Neural progenitor cell (in vitro differentiated cells): ENCODE measurements around the gene TAF15. TPM values are rescaled to one million over a fixed set of nuclear protein-coding genes. Genes with fewer than 3 reads are reported as not detected.

ENCODE experiments used
- DNase-seq: peaks from one replicate; pipeline ENCODE4 v3.0.0-alpha.2; 2016; ENCODE audit warnings: low spot score
- H2AFZ ChIP-seq: fragments of 200-600 bp; sonication (generic); replicated peaks from 2 replicates; pipeline ENCODE4 v1.6.1; 2016; ENCODE audit warnings: antibody characterized with exemption
- H3F3A ChIP-seq: fragments of 200-600 bp; sonication (generic); 2 replicates; pipeline ENCODE4 v1.6.1; 2016; ENCODE audit warnings: antibody characterized with exemption, low read depth
- H3K27ac ChIP-seq: fragments of 200-600 bp; sonication (generic); 2 replicates; pipeline ENCODE4 v1.5.1; 2016; ENCODE audit warnings: mild to moderate bottlenecking
- H3K27me3 ChIP-seq: fragments of 200-600 bp; sonication (generic); 2 replicates; pipeline ENCODE4 v1.6.1; 2016; ENCODE audit warnings: mild to moderate bottlenecking, moderate library complexity
- H3K36me3 ChIP-seq: fragments of 200-600 bp; sonication (generic); 2 replicates; pipeline ENCODE4 v1.5.1; 2016
- H3K4me1 ChIP-seq: fragments of 200-600 bp; sonication (generic); 2 replicates; pipeline ENCODE4 v1.6.1; 2016; ENCODE audit warnings: mixed run types
- H3K4me2 ChIP-seq: fragments of 200-600 bp; sonication (generic); 2 replicates; pipeline ENCODE4 v1.6.1; 2016
- H3K4me3 ChIP-seq: fragments of 200-600 bp; sonication (generic); 2 replicates; pipeline ENCODE4 v1.5.1; 2016
- H3K79me2 ChIP-seq: fragments of 200-600 bp; sonication (generic); 2 replicates; pipeline ENCODE4 v1.6.1; 2016; ENCODE audit warnings: low read depth
- H3K9ac ChIP-seq: fragments of 200-600 bp; sonication (generic); 2 replicates; pipeline ENCODE4 v1.6.1; 2016
- H3K9me3 ChIP-seq: fragments of 200-600 bp; sonication (generic); 2 replicates; pipeline ENCODE4 v1.5.1; 2016; ENCODE audit warnings: low read depth
- H4K20me1 ChIP-seq: fragments of 200-600 bp; sonication (generic); 2 replicates; pipeline ENCODE4 v1.6.1; 2016; ENCODE audit warnings: low read depth
- H3K27ac Mint-ChIP-seq: 3 replicates; pipeline ENCODE4 v1.8.0; 2021; ENCODE audit warnings: mixed read lengths
- H3K27me3 Mint-ChIP-seq: 2 replicates; pipeline ENCODE4 v1.8.0; 2022; ENCODE audit warnings: low read depth, mild to moderate bottlenecking, inconsistent platforms, moderate library complexity, mixed read lengths; ENCODE audit not compliant: insufficient read depth
- H3K36me3 Mint-ChIP-seq: 3 replicates; pipeline ENCODE4 v1.8.0; 2021; ENCODE audit warnings: mixed read lengths
- H3K4me1 Mint-ChIP-seq: 3 replicates; pipeline ENCODE4 v1.8.0; 2021; ENCODE audit warnings: mixed read lengths
- H3K4me3 Mint-ChIP-seq: 3 replicates; pipeline ENCODE4 v1.8.0; 2021; ENCODE audit warnings: mild to moderate bottlenecking, moderate library complexity, mixed read lengths
- H3K9me3 Mint-ChIP-seq: 3 replicates; pipeline ENCODE4 v1.8.0; 2020; ENCODE audit warnings: mixed read lengths
- EZH2 ChIP-seq: fragments of 200-600 bp; sonication (generic); IDR thresholded peaks from 2 replicates; pipeline ENCODE4 v1.6.1; 2017; ENCODE audit warnings: antibody characterized with exemption, mild to moderate bottlenecking, moderate library complexity
- EZH2phosphoT487 ChIP-seq: fragments of 200-600 bp; sonication (generic); IDR thresholded peaks from 2 replicates; pipeline ENCODE4 v1.6.1; 2017; ENCODE audit warnings: antibody characterized with exemption
- total RNA-seq: library from RNA; depleted of rRNA; stranded (reverse); fragments of >200 nt; gene quantifications from 2 replicates; pipeline ENCODE4 v1.2.3, GENCODE V29; 2015; ENCODE audit warnings: low replicate concordance
- TF ChIP-seq, protein P1 (sequence below): fragments of 200-600 bp; sonication (generic); IDR thresholded peaks from 2 replicates; pipeline ENCODE4 v1.5.1; 2017; ENCODE audit warnings: antibody characterized with exemption, mild to moderate bottlenecking

The TAF15 gene
- total RNA-seq, 1 donor from 2014 or later = 90.1 TPM

GRCh38 chr17:35855965-35856364, 46.7 kb downstream of the TAF15 start:
- peaks cover 16% of the 10 kb centered on the region for H3K36me3 Mint-ChIP-seq
- no peak overlapping the region for H3K4me3 ChIP-seq
- no peak overlapping the region for H3K27ac Mint-ChIP-seq
- no peaks in the 10 kb centered on the region for H3K4me1 ChIP-seq
- H3K27me3 Mint-ChIP-seq = peaks cover 5% of the 10 kb centered on the region
- H2AFZ ChIP-seq = no peak overlapping the region
- H3F3A ChIP-seq = no peaks in the 10 kb centered on the region
- no peaks in the 10 kb centered on the region for H3K9me3 Mint-ChIP-seq
- peaks cover 3% of the 10 kb centered on the region for H3K4me1 Mint-ChIP-seq
- no peak overlapping the region for H3K4me3 Mint-ChIP-seq
- H4K20me1 ChIP-seq = no peaks in the 10 kb centered on the region
- TF ChIP-seq EZH2phosphoT487 (no peak), EZH2 (no peak)
- TF ChIP-seq, protein P1, sequence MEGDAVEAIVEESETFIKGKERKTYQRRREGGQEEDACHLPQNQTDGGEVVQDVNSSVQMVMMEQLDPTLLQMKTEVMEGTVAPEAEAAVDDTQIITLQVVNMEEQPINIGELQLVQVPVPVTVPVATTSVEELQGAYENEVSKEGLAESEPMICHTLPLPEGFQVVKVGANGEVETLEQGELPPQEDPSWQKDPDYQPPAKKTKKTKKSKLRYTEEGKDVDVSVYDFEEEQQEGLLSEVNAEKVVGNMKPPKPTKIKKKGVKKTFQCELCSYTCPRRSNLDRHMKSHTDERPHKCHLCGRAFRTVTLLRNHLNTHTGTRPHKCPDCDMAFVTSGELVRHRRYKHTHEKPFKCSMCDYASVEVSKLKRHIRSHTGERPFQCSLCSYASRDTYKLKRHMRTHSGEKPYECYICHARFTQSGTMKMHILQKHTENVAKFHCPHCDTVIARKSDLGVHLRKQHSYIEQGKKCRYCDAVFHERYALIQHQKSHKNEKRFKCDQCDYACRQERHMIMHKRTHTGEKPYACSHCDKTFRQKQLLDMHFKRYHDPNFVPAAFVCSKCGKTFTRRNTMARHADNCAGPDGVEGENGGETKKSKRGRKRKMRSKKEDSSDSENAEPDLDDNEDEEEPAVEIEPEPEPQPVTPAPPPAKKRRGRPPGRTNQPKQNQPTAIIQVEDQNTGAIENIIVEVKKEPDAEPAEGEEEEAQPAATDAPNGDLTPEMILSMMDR = no peak
- no peak overlapping the region for H3K27ac ChIP-seq
- no peak for DNase-seq
- no peaks in the 10 kb centered on the region for H3K36me3 ChIP-seq
- H3K27me3 ChIP-seq = no peaks in the 10 kb centered on the region
- no peaks in the 10 kb centered on the region for H3K79me2 ChIP-seq
- no peak overlapping the region for H3K9ac ChIP-seq
- no peaks in the 10 kb centered on the region for H3K9me3 ChIP-seq
- H3K4me2 ChIP-seq = no peak overlapping the region

GRCh38 chr17:35856603-35857002, 47.3 kb downstream of the TAF15 start:
- no peak overlapping the region for H3K27ac ChIP-seq
- H3K36me3 Mint-ChIP-seq = peaks cover 12% of the 10 kb centered on the region
- H3K79me2 ChIP-seq = no peaks in the 10 kb centered on the region
- peaks cover 6% of the 10 kb centered on the region for H3K27me3 Mint-ChIP-seq
- no peak overlapping the region for H3K9ac ChIP-seq
- no peak overlapping the region for H2AFZ ChIP-seq
- H3K27ac Mint-ChIP-seq = no peak overlapping the region
- H3K4me3 ChIP-seq = no peak overlapping the region
- no peak for DNase-seq
- H3K4me1 ChIP-seq = no peaks in the 10 kb centered on the region
- peaks cover 3% of the 10 kb centered on the region for H3K4me1 Mint-ChIP-seq
- no peaks in the 10 kb centered on the region for H3K27me3 ChIP-seq
- no peak overlapping the region for H3K4me3 Mint-ChIP-seq
- no peaks in the 10 kb centered on the region for H3F3A ChIP-seq
- H4K20me1 ChIP-seq = no peaks in the 10 kb centered on the region
- no peaks in the 10 kb centered on the region for H3K36me3 ChIP-seq
- TF ChIP-seq, protein P1 = no peak
- TF ChIP-seq EZH2phosphoT487 (no peak), EZH2 (no peak)
- H3K9me3 Mint-ChIP-seq = no peaks in the 10 kb centered on the region
- no peak overlapping the region for H3K4me2 ChIP-seq
- H3K9me3 ChIP-seq = no peaks in the 10 kb centered on the region

GRCh38 chr17:35864853-35865252, 55.6 kb downstream of the TAF15 start:
- Mint-ChIP-seq H3K9me3 (no peaks in the 10 kb centered on the region), H3K4me3 (no peak overlapping the region), H3K27ac (no peak overlapping the region), H3K4me1 (no peaks in the 10 kb centered on the region), H3K27me3 (peaks cover 12% of the 10 kb centered on the region), H3K36me3 (no peaks in the 10 kb centered on the region)
- no peaks in the 10 kb centered on the region for H4K20me1 ChIP-seq
- H3K4me1 ChIP-seq = no peaks in the 10 kb centered on the region
- H3K27me3 ChIP-seq = no peaks in the 10 kb centered on the region
- no peaks in the 10 kb centered on the region for H3K9me3 ChIP-seq
- H3K4me3 ChIP-seq = no peak overlapping the region
- H3F3A ChIP-seq = no peaks in the 10 kb centered on the region
- TF ChIP-seq EZH2phosphoT487 (no peak), EZH2 (no peak)
- TF ChIP-seq, protein P1 = no peak
- H3K9ac ChIP-seq = no peak overlapping the region
- H2AFZ ChIP-seq = no peak overlapping the region
- H3K27ac ChIP-seq = no peak overlapping the region
- no peaks in the 10 kb centered on the region for H3K79me2 ChIP-seq
- H3K36me3 ChIP-seq = no peaks in the 10 kb centered on the region
- H3K4me2 ChIP-seq = no peak overlapping the region
- no peak for DNase-seq
